ENCODE data around the gene TOX2. TPM values are rescaled to one million over a fixed set of nuclear protein-coding genes. Genes with fewer than 3 reads are reported as not detected.
A peak's percentile ranks its signal among the peaks of the same experiment; 100 is the strongest.

The TOX2 gene
- total RNA-seq, 1 donor from 2014 or later: 2.8 TPM

GRCh38 chr20:43921227-43921780 lies 6.7 kb downstream of the TOX2 start:
- DNase-seq (ENCODE audit: low spot score, unreplicated experiment): no peak
- TF ChIP-seq CTCF (IDR thresholded peaks at IDR 0.05; ENCODE audit: unreplicated experiment): no peak
- Mint-ChIP-seq H3K9me3 (ENCODE audit: low read depth) (no peaks in the 10 kb centered on the region), H3K4me1 (ENCODE audit: low read depth) (peaks cover 1% of the 10 kb centered on the region), H3K36me3 (ENCODE audit: insufficient read depth) (no peaks in the 10 kb centered on the region), H3K4me3 (ENCODE audit: low read depth) (no peak overlapping the region), H3K27ac (no peak overlapping the region), H3K27me3 (peaks cover 74% of the 10 kb centered on the region)

- no peak for TF ChIP-seq CTCF (IDR thresholded peaks at IDR 0.05; ENCODE audit: unreplicated experiment)
- Mint-ChIP-seq H3K4me1 (ENCODE audit: low read depth) (no peaks in the 10 kb centered on the region), H3K36me3 (ENCODE audit: insufficient read depth) (no peaks in the 10 kb centered on the region), H3K27ac (no peak overlapping the region), H3K9me3 (ENCODE audit: low read depth) (no peaks in the 10 kb centered on the region), H3K27me3 (peaks cover 68% of the 10 kb centered on the region), H3K4me3 (ENCODE audit: low read depth) (no peak overlapping the region)
- DNase-seq (ENCODE audit: low spot score, unreplicated experiment): no peak
These were observed 8.0 kb downstream of the TOX2 start for GRCh38 chr20:43922614-43923013.

- H3K4me1 Mint-ChIP-seq (ENCODE audit: low read depth): no peaks in the 10 kb centered on the region
- H3K27ac Mint-ChIP-seq: peak overlapping the region; percentile 15
- H3K27me3 Mint-ChIP-seq: peaks cover 66% of the 10 kb centered on the region
- no peak for TF ChIP-seq CTCF (IDR thresholded peaks at IDR 0.05; ENCODE audit: unreplicated experiment)
- no peak overlapping the region for H3K4me3 Mint-ChIP-seq (ENCODE audit: low read depth)
- no peaks in the 10 kb centered on the region for H3K36me3 Mint-ChIP-seq (ENCODE audit: insufficient read depth)
- no peaks in the 10 kb centered on the region for H3K9me3 Mint-ChIP-seq (ENCODE audit: low read depth)
- DNase-seq (ENCODE audit: low spot score, unreplicated experiment): no peak
These were observed 8.7 kb downstream of the TOX2 start for GRCh38 chr20:43923322-43923721.

GRCh38 chr20:43923917-43924316 lies 9.3 kb downstream of the TOX2 start:
- Mint-ChIP-seq H3K27ac (no peak overlapping the region), H3K27me3 (peaks cover 62% of the 10 kb centered on the region), H3K4me1 (ENCODE audit: low read depth) (no peaks in the 10 kb centered on the region), H3K36me3 (ENCODE audit: insufficient read depth) (no peaks in the 10 kb centered on the region), H3K9me3 (ENCODE audit: low read depth) (no peaks in the 10 kb centered on the region), H3K4me3 (ENCODE audit: low read depth) (no peak overlapping the region)
- no peak for DNase-seq (ENCODE audit: low spot score, unreplicated experiment)
- TF ChIP-seq CTCF (IDR thresholded peaks at IDR 0.05; ENCODE audit: unreplicated experiment): no peak

GRCh38 chr20:43925215-43925614 lies 10.6 kb downstream of the TOX2 start:
- DNase-seq (ENCODE audit: low spot score, unreplicated experiment): no peak
- peaks cover 57% of the 10 kb centered on the region for H3K27me3 Mint-ChIP-seq
- H3K9me3 Mint-ChIP-seq (ENCODE audit: low read depth): no peaks in the 10 kb centered on the region
- H3K27ac Mint-ChIP-seq: no peak overlapping the region
- no peak overlapping the region for H3K4me3 Mint-ChIP-seq (ENCODE audit: low read depth)
- no peaks in the 10 kb centered on the region for H3K4me1 Mint-ChIP-seq (ENCODE audit: low read depth)
- H3K36me3 Mint-ChIP-seq (ENCODE audit: insufficient read depth): no peaks in the 10 kb centered on the region
- no peak for TF ChIP-seq CTCF (IDR thresholded peaks at IDR 0.05; ENCODE audit: unreplicated experiment)

Measured in progenitor cell of endocrine pancreas (in vitro differentiated cells).